SH-SY5Y (cell line): Measurements from ENCODE around the gene SIX1.

Experiments used
- GATA2 ChIP-seq: IDR thresholded peaks from 2 replicates; pipeline ENCODE4 v1.6.1; 2011; ENCODE audit warnings: mild to moderate bottlenecking, low read depth, low read length
- GATA3 ChIP-seq: IDR thresholded peaks from 2 replicates; pipeline ENCODE4 v1.6.1; 2011; ENCODE audit warnings: low read depth, mild to moderate bottlenecking, low read length, moderate library complexity

GRCh38 chr14:60653701-60654161, 4.5 kb upstream of the SIX1 start:
- TF ChIP-seq GATA2 (no peak), GATA3 (no peak)
